Cardiac muscle cell (in vitro differentiated cells and primary cell): ENCODE data around the gene THAP2. TPM values are rescaled to one million over a fixed set of nuclear protein-coding genes. Genes with fewer than 3 reads are reported as not detected.

Experiments
- DNase-seq, 2 donors: peaks; one replicate each; pipeline versions ENCODE4 v3.0.0 to v3.0.0-alpha.2; 2010 to 2017; ENCODE audit warnings: low read depth in 1 of 2, low spot score in 1 of 2
- H3K27ac ChIP-seq: fragments of 200-600 bp; sonication (generic); 2 replicates; pipeline ENCODE4 v1.5.1; 2016
- H3K27me3 ChIP-seq: fragments of 200-600 bp; sonication (generic); 2 replicates; pipeline ENCODE4 v1.6.0; 2016; ENCODE audit warnings: control low read depth
- H3K36me3 ChIP-seq: fragments of 200-600 bp; sonication (generic); 2 replicates; pipeline ENCODE4 v1.5.1; 2016; ENCODE audit warnings: control low read depth
- H3K4me1 ChIP-seq: fragments of 200-600 bp; sonication (generic); 2 replicates; pipeline ENCODE4 v1.8.1; 2017; ENCODE audit warnings: low read depth, mild to moderate bottlenecking, mixed run types
- H3K4me3 ChIP-seq: fragments of 200-600 bp; sonication (generic); 2 replicates; pipeline ENCODE4 v1.5.1; 2016; ENCODE audit warnings: mild to moderate bottlenecking
- H3K9me3 ChIP-seq: fragments of 200-600 bp; sonication (generic); 2 replicates; pipeline ENCODE4 v1.5.1; 2017; ENCODE audit warnings: low read depth, mild to moderate bottlenecking, control low read depth
- polyA plus RNA-seq: library from polyadenylated mRNA; unstranded; fragments of >200 nt; fragmentation: Nextera tagmentation; extraction: Ambion mirVana; gene quantifications from 2 replicates; pipeline ENCODE4 v1.2.1, GENCODE V29; 2016
- total RNA-seq: library from RNA; depleted of rRNA; stranded (reverse); fragments of >200 nt; gene quantifications from 2 replicates; pipeline ENCODE4 v1.2.3, GENCODE V29; 2016
- TF ChIP-seq, protein P1 (sequence below): IDR thresholded peaks from 2 replicates; pipeline ENCODE4 v1.5.1; 2012; ENCODE audit warnings: low read depth, mild to moderate bottlenecking, low read length

THAP2 gene
- total and polyA plus RNA-seq, 2 experiments from 2014 or later: 6.2 to 11.1 TPM

DNA sequence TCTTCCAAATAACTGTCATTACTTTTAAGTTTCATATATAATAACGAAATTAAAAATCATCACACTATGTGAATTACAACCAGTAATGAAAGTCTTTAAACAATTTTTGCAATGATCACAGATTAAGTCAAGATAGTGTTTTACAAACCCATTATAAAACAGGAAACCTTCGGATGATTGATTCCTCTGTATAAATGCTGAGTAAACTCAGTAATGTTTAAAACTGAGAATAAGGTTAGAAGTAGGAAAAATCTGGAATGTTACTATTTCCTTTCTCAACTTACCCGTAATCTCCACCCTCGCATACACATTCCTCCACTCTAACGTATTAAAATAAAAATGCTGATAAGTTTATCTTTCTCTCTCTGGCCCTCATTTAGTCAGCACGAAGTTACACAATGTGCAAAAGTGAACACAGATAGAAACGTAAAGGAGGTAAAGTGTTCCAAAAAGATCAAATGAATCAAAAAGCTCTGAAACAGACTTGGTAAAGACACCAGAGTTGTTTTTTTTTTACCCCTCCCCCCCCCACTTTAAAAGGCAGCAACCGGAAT is 2.0 kb upstream of the THAP2 start:
- Histone ChIP-seq H3K9me3 (no peaks in the 10 kb centered on the region), H3K4me1 (peaks cover 10% of the 10 kb centered on the region), H3K36me3 (peaks cover 27% of the 10 kb centered on the region), H3K27ac (peak overlapping the region; percentile 98), H3K27me3 (no peaks in the 10 kb centered on the region), H3K4me3 (peak overlapping the region; percentile 78)
- TF ChIP-seq, protein P1, sequence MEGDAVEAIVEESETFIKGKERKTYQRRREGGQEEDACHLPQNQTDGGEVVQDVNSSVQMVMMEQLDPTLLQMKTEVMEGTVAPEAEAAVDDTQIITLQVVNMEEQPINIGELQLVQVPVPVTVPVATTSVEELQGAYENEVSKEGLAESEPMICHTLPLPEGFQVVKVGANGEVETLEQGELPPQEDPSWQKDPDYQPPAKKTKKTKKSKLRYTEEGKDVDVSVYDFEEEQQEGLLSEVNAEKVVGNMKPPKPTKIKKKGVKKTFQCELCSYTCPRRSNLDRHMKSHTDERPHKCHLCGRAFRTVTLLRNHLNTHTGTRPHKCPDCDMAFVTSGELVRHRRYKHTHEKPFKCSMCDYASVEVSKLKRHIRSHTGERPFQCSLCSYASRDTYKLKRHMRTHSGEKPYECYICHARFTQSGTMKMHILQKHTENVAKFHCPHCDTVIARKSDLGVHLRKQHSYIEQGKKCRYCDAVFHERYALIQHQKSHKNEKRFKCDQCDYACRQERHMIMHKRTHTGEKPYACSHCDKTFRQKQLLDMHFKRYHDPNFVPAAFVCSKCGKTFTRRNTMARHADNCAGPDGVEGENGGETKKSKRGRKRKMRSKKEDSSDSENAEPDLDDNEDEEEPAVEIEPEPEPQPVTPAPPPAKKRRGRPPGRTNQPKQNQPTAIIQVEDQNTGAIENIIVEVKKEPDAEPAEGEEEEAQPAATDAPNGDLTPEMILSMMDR: no peak
- DNase-seq: peak in 1 of 2 donors; percentile 80

DNA sequence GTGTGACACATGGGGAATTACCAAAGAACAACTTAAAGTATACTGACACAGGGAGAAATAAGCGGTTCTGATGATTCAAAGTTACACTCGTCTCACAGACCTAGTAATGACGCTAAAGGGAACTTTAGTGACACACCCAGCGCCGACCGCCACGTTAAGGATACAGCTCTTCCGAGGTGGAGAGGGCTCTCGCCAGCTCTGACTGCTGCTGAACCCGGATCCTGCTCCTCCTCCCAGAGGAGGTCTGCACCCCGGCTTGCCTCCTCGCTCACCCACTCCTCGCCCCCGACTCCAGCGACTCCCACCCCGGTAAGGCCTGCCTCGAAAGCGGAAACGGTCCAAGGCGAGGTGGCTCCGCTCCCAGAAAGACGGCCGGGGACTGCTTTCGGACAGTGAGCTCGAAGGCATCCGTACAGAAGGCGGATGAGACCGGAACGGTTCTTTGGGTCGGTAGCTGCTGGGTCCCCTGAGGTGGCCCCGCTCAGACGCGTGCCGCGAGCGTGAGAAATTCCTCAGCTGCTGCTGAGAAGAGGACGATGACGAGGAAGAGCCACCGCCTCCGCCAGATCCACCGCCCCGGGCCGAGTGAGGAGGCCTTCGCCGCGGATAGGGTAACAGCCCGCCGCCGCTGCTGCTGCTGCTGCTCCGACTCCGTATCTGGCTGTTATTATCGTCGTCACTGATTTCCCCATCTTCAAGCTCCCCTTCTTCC is 1.1 kb upstream of the THAP2 start:
- H3K27me3 ChIP-seq: no peaks in the 10 kb centered on the region
- peaks cover 10% of the 10 kb centered on the region for H3K4me1 ChIP-seq
- H3K36me3 ChIP-seq: peaks cover 19% of the 10 kb centered on the region
- DNase-seq: peak; percentile 55 to 80
- peak overlapping the region; percentile 78 for H3K4me3 ChIP-seq
- peak overlapping the region; percentile 98 for H3K27ac ChIP-seq
- TF ChIP-seq, protein P1: no peak
- H3K9me3 ChIP-seq: no peaks in the 10 kb centered on the region

DNA sequence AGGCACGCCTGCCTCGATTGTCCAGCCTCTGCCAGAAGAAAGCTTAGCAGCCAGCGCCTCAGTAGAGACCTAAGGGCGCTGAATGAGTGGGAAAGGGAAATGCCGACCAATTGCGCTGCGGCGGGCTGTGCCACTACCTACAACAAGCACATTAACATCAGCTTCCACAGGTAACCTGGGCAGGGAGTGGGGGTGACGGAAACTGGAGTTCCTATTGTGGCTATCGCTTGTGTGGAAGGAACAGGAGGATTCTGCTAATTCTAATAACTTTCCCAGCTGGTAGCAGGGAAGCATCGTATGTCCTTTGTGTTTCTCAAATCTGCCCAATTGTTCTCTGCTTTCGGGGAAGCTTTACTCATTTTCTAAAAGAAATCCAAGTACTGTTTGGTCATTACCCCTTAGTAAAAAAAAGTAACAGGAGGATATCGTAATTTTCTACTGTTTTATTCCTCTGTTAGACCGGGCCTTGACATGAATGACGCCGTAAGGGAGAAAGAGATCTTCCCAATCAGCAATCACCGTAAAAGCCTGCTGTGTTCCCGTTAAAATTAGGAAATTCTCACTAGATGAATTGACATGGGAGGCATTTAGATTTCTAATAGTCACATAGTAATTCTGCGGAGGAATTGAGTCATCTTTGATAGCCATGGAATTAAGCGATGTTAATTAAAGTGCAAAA is 449 bp downstream of the THAP2 start:
- H3K4me3 ChIP-seq: peak overlapping the region; percentile 78
- H3K27ac ChIP-seq: peak overlapping the region; percentile 98
- no peaks in the 10 kb centered on the region for H3K9me3 ChIP-seq
- H3K4me1 ChIP-seq: peaks cover 10% of the 10 kb centered on the region
- TF ChIP-seq, protein P1: no peak
- DNase-seq: peak in 1 of 2 donors; percentile 21
- peaks cover 7% of the 10 kb centered on the region for H3K36me3 ChIP-seq
- no peaks in the 10 kb centered on the region for H3K27me3 ChIP-seq

DNA sequence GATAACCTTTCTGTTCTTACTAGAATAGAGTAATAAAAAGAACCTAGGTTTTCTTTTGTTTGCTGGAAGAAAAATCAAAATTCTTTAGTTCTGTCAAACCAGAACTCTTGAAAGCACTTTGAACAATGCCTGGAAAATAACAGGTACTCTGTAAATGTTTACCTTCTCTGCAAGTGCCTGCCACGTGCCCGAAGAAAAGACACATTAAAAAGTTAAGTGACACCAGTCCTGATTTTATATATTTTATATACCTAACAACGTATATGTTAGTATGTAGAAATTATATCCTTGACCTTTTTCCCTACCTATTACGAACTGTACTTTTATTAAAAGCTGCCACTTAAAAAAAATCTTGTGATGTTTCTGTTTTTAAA is 976 bp downstream of the THAP2 start:
- Histone ChIP-seq H3K27ac (peak overlapping the region; percentile 98), H3K4me1 (peaks cover 10% of the 10 kb centered on the region), H3K4me3 (peak overlapping the region; percentile 78), H3K9me3 (no peaks in the 10 kb centered on the region), H3K27me3 (no peaks in the 10 kb centered on the region), H3K36me3 (peaks cover 2% of the 10 kb centered on the region)
- no peak for DNase-seq
- TF ChIP-seq, protein P1: no peak

DNA sequence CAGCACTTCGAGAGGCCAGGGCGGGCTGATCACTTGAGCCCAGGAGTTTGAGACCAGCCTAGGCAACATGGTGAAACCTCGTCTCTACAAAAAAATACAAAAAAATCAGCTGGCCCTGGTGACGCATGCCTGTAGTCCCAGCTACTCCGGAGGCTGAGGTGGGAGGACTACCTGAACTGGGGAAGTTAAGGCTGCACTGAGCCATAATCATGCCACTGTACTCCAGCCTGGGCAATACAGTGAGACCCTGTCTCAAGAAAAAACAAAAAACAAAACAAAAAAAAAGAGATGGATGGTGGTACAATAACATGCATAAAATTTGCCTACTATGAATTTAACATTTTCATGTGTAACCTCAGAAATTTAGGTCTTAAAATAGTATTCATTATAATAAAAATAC is 2.2 kb downstream of the THAP2 start:
- TF ChIP-seq, protein P1: no peak
- Histone ChIP-seq H3K4me3 (no peak overlapping the region), H3K27me3 (no peaks in the 10 kb centered on the region), H3K4me1 (peaks cover 9% of the 10 kb centered on the region), H3K27ac (no peak overlapping the region), H3K9me3 (no peaks in the 10 kb centered on the region), H3K36me3 (no peaks in the 10 kb centered on the region)
- no peak for DNase-seq
